ENCODE measurements around the gene LARGE1. TPM values are rescaled to one million over a fixed set of nuclear protein-coding genes. Genes with fewer than 3 reads are reported as not detected.

Gene LARGE1
- total and polyA plus RNA-seq, 8 donors = 4.1 to 29.3 (median 13.7) TPM

DNA sequence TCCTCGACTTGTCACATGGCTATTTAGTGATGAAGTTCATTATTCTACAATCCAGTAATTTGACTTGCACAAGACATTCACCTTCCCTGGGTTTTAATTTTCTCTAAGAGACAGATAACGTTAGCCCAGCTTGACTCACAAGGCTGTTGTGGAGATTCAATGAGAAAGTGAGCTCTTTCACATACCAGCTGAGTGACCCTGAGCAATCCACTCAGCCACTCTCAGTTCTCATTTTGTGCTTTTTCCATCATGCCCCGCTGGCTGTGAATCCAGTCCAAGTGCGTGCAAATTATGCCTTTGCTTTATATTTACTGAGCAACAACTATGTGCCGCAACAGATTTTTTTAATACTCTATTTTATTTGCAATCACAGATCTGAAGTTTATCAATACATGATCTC, 176.5 kb downstream of the LARGE1 start:
- FAIRE-seq = no peak
- WGBS, 2 donors = 96% methylated on average over 5 of the region's 5 CpGs

DNA sequence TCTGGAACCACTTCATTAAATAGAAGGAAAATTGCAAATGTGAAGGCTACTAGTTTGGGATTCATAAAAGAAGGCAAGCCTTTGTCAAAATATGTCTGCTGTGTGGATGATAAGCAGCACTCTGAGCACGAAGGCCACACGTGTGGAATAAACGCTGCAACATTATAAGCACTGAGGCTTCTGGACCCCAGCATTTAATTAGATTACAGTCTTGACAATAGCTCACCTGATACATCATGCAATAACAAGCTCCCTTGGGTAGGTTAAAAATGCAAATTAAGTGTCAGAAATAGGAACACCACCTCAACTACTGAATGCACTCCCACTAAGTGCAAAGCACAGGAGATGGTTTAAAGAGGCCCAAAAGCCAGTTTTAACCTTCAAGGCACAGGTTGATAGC, 179.3 kb downstream of the LARGE1 start:
- Histone ChIP-seq H3K4me3 (no peak overlapping the region), H3K27me3 (no peaks in the 10 kb centered on the region), H3K9me3 (no peaks in the 10 kb centered on the region), H3K36me3 (no peaks in the 10 kb centered on the region), H3K27ac (no peak overlapping the region), H3K4me1 (peaks cover 0 to 7% (median 2%) of the 10 kb centered on the region in 3 donors)
- FAIRE-seq = no peak
- TF ChIP-seq, protein P1, sequence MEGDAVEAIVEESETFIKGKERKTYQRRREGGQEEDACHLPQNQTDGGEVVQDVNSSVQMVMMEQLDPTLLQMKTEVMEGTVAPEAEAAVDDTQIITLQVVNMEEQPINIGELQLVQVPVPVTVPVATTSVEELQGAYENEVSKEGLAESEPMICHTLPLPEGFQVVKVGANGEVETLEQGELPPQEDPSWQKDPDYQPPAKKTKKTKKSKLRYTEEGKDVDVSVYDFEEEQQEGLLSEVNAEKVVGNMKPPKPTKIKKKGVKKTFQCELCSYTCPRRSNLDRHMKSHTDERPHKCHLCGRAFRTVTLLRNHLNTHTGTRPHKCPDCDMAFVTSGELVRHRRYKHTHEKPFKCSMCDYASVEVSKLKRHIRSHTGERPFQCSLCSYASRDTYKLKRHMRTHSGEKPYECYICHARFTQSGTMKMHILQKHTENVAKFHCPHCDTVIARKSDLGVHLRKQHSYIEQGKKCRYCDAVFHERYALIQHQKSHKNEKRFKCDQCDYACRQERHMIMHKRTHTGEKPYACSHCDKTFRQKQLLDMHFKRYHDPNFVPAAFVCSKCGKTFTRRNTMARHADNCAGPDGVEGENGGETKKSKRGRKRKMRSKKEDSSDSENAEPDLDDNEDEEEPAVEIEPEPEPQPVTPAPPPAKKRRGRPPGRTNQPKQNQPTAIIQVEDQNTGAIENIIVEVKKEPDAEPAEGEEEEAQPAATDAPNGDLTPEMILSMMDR (IDR thresholded peaks at IDR 0.05) = no peak
- intact Hi-C loops (cut with DNase I) = no loop called here
- no peak for ATAC-seq
- 83 to 91% methylated on average over 3 of the region's 3 CpGs for WGBS, 2 donors
- no peak for DNase-seq

More for the DNA sequence above, 176.5 kb downstream of the LARGE1 start:
- no peak for DNase-seq
- H3K27me3 ChIP-seq = no peaks in the 10 kb centered on the region
- peaks cover 22 to 26% (median 23%) of the 10 kb centered on the region in 3 donors for H3K4me1 ChIP-seq
- no peaks in the 10 kb centered on the region for H3K9me3 ChIP-seq
- TF ChIP-seq, protein P1 (IDR thresholded peaks at IDR 0.05) = no peak
- ATAC-seq = no peak
- no peaks in the 10 kb centered on the region for H3K36me3 ChIP-seq
- no peak overlapping the region for H3K4me3 ChIP-seq
- no peak overlapping the region for H3K27ac ChIP-seq
- intact Hi-C loops (cut with DNase I) = no loop called here

DNA sequence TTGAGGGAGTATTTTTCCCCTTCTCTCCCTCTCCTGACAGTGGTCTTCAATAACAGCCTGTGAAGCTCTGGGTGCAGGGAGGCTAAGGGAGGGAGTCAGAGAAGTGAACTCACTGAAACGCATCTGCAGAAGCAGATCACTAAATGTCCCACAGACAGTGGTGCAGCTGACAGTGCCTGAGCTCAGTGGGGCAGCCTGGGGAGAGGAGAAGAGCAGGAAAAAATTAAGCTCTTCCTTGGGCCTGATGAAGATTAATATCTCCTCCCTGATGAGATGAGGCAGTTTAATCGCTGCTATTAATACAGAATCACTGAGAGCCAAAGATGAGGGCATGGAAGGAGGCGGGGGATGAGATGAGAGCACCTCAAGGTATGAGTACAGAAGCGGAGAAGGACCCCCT, 180.8 kb downstream of the LARGE1 start:
- no peak for ATAC-seq
- no peaks in the 10 kb centered on the region for H3K9me3 ChIP-seq
- no peak overlapping the region for H3K4me3 ChIP-seq
- no peaks in the 10 kb centered on the region for H3K27me3 ChIP-seq
- no peak for FAIRE-seq
- no peaks in the 10 kb centered on the region for H3K4me1 ChIP-seq
- WGBS, 2 donors = 94 to 96% methylated on average over 4 of the region's 4 CpGs
- H3K27ac ChIP-seq = no peak overlapping the region
- DNase-seq = no peak
- no peaks in the 10 kb centered on the region for H3K36me3 ChIP-seq
- TF ChIP-seq, protein P1 (IDR thresholded peaks at IDR 0.05) = no peak
- intact Hi-C loops (cut with DNase I) = no loop called here

DNA sequence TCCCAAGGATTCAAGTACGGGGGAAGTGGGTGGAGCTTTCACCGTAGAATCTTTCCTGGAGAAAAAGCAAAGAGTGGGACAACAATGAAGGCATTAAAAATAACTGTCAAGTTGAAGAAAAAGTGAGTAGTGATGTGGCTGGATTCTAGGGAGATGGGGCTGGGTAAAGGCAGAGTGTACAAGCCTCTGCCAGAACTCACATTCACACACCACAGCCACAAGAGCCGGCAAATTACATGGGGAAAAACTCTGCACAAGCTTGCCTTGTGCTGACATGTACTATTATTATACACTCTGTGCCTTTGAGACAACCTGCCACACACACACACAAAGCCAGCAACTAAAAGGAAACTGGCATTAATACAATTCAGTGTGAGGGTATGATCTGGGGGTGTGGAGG, 182.6 kb downstream of the LARGE1 start:
- no peak for DNase-seq
- no peak for FAIRE-seq
- intact Hi-C loops (cut with DNase I) = no loop called here
- WGBS, 2 donors = 81 to 87% methylated on average over 3 of the region's 3 CpGs
- ATAC-seq = no peak
- H3K27ac ChIP-seq = no peak overlapping the region
- no peak overlapping the region for H3K4me3 ChIP-seq
- H3K9me3 ChIP-seq = no peaks in the 10 kb centered on the region
- H3K4me1 ChIP-seq = no peaks in the 10 kb centered on the region
- no peaks in the 10 kb centered on the region for H3K36me3 ChIP-seq
- TF ChIP-seq, protein P1 (IDR thresholded peaks at IDR 0.05) = no peak
- no peaks in the 10 kb centered on the region for H3K27me3 ChIP-seq

DNA sequence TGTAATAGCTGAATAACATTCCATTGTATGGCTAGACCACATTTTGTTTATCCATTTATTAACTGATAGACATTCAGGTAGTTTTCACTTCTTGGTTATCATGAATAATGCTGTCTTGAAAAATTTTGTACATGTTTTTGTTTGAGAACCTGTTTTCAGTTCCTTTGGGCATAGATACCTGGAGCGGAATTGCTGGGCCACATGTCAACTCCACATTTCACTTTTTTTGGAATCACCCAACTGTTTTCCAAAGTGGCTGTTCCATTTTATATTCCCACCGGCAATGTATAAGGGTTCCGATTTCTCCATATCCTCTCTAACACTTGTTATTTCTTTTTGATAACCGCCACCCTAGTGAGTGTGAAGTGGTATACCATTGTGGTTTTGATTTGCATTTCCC, 184.3 kb downstream of the LARGE1 start:
- no peaks in the 10 kb centered on the region for H3K36me3 ChIP-seq
- whole genome bisulfite sequencing, 2 donors = 97 to 98% methylated on average over 4 of the region's 4 CpGs
- H3K4me3 ChIP-seq = no peak overlapping the region
- FAIRE-seq (no peak), DNase-seq (no peak), ATAC-seq (no peak)
- intact Hi-C loops (cut with DNase I) = no loop called here
- H3K27me3 ChIP-seq = no peaks in the 10 kb centered on the region
- H3K27ac ChIP-seq = no peak overlapping the region
- H3K9me3 ChIP-seq = no peaks in the 10 kb centered on the region
- H3K4me1 ChIP-seq = no peaks in the 10 kb centered on the region
- TF ChIP-seq, protein P1 (IDR thresholded peaks at IDR 0.05) = no peak
